ENCODE measurements around the gene LPP. TPM values are rescaled to one million over a fixed set of nuclear protein-coding genes. Genes with fewer than 3 reads are reported as not detected.

The LPP gene
- total and polyA plus RNA-seq, 2 of the 4 experiments (the other 2 are of a cell fraction): 16.0 to 130 TPM

DNA sequence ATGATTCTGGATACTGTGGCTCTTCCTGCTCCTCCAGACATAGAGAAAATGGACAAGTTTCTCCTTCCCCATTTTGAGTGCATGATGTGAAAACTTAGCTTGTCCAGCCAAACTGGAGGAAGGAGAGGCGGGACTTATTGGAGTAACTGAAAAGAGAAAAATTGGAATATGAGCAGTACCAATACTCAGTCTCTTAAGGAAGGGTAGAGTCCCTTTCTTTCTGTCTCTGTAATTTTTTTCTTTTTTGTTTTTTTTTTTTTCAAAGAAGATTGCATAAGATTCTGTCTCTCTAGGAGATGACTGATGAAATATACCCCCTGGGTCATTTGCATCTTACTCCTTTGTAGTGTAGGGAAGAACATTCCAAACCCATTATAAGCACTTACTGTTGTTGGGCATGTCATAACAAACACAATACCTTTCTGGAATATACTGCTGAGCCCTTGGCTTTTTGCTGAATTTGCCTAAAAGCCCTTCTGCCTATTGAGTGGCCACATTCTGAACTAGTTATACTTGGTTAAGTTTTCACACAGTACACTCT, 519.8 kb downstream of the LPP start:
- peak; percentile 72 for DNase-seq
- Histone ChIP-seq H3K14ac (replicated peaks; ENCODE audit: low read depth, low read length) (0 out of 2 replicates have a peak overlapping the region, but pooled peaks have one; percentile 10), H2BK5ac (ENCODE audit: low read depth, low read length, poor library complexity, severe bottlenecking) (no peak overlapping the region), H2AK5ac (ENCODE audit: low read depth, low read length) (no peak overlapping the region), H3K27me3 (ENCODE audit: control insufficient read depth, insufficient read depth, low read length) (no peaks in the 10 kb centered on the region), H3K56ac (ENCODE audit: extremely low read depth, insufficient read depth, low read length) (no peak overlapping the region), H3K4ac (ENCODE audit: low read depth, low read length) (no peak overlapping the region), H3K36me3 (ENCODE audit: control insufficient read depth, insufficient read depth, low read length) (peaks cover 2% of the 10 kb centered on the region; the same call in 1 of the 2 replicates), H3K9ac (ENCODE audit: low read depth, low read length) (no peak overlapping the region), H3K4me3 (ENCODE audit: insufficient read depth, low read depth, low read length) (no peak overlapping the region), H3K18ac (ENCODE audit: low read depth, low read length) (no peak overlapping the region), H3K23ac (ENCODE audit: low read depth, low read length) (no peak overlapping the region), H2BK20ac (ENCODE audit: low read depth, low read length) (no peak overlapping the region), H3K79me1 (ENCODE audit: low read depth in 1 of 2, low read length in 2 of 2) (peaks cover 24 to 66% of the 10 kb centered on the region in 2 experiments), H3K9me3 (ENCODE audit: control insufficient read depth, insufficient read depth, low read length) (no peaks in the 10 kb centered on the region), H2BK15ac (ENCODE audit: low read depth, low read length) (no peak overlapping the region), H3K9me1 (ENCODE audit: insufficient read depth, low read length) (0 out of 2 replicates have a peak, but pooled peaks cover 5% of the 10 kb centered on the region), H4K20me1 (ENCODE audit: insufficient read depth, low read length) (peaks cover 9% of the 10 kb centered on the region; the same call in 1 of the 2 replicates), H3K27ac (ENCODE audit: insufficient read depth, low read length) (no peak overlapping the region), H4K8ac (ENCODE audit: low read depth in 2 of 2, low read length in 2 of 2) (no peak overlapping the region), H4K91ac (ENCODE audit: insufficient read depth, low read depth, low read length) (no peak overlapping the region), H2BK120ac (ENCODE audit: low read depth, low read length) (no peak overlapping the region), H2AFZ (replicated peaks; ENCODE audit: low read length, poor library complexity) (no peak overlapping the region), H3K4me2 (ENCODE audit: low read depth, low read length) (peak overlapping the region; percentile 27; the same call in 1 of the 2 replicates), H3K4me1 (ENCODE audit: control insufficient read depth, insufficient read depth, low read length) (peaks cover 7% of the 10 kb centered on the region; the same call in 1 of the 2 replicates), H4K5ac (ENCODE audit: low read depth, low read length) (peak overlapping the region; percentile 38; the same call in 1 of the 2 replicates), H2AK9ac (replicated peaks; ENCODE audit: low read depth, low read length, poor library complexity) (no peak overlapping the region)
- ATAC-seq (ENCODE audit: low read depth): peak; percentile 66
- POLR2A ChIA-PET (ENCODE audit: unreplicated experiment): no interaction called here
- CTCF ChIA-PET: interaction anchor here (0.6 to 1.4 kb wide), 3 partner anchors 15 to 109 kb away, joined by 3 to 9 read pairs (median 4); no protein-coding TSS in a partner anchor
- intact Hi-C loops (cut with micrococcal nuclease): no loop called here
- no CpG with 5 or more reads among the region's 1 CpG for WGBS, 2 experiments (ENCODE audit: extremely low coverage in 2 of 2, insufficient read length in 1 of 2)
- in situ Hi-C loops (cut with MboI; ENCODE audit: low sequenced_read_pairs): no loop called here
- dilution Hi-C loops (cut with HindIII; ENCODE audit: low sequenced_read_pairs, unreplicated experiment): no loop called here
- TF ChIP-seq CHD1 (IDR thresholded peaks at IDR 0.05; ENCODE audit: low read depth, low read length): no peak
- no peak for TF ChIP-seq MAZ (IDR thresholded peaks at IDR 0.05; ENCODE audit: borderline replicate concordance, low read depth, low read length)
- TF ChIP-seq MXI1 (IDR thresholded peaks at IDR 0.05; ENCODE audit: borderline replicate concordance, low read depth, low read length): no peak
- no peak for TF ChIP-seq BHLHE40 (IDR thresholded peaks at IDR 0.05; ENCODE audit: low read depth, low read length)
- TF ChIP-seq NFE2L2 (IDR thresholded peaks at IDR 0.05; ENCODE audit: low read depth, low read length): no peak
- TF ChIP-seq MAFK (IDR thresholded peaks at IDR 0.05; ENCODE audit: low read depth, low read length): peak; percentile 59
- TF ChIP-seq, protein P1, sequence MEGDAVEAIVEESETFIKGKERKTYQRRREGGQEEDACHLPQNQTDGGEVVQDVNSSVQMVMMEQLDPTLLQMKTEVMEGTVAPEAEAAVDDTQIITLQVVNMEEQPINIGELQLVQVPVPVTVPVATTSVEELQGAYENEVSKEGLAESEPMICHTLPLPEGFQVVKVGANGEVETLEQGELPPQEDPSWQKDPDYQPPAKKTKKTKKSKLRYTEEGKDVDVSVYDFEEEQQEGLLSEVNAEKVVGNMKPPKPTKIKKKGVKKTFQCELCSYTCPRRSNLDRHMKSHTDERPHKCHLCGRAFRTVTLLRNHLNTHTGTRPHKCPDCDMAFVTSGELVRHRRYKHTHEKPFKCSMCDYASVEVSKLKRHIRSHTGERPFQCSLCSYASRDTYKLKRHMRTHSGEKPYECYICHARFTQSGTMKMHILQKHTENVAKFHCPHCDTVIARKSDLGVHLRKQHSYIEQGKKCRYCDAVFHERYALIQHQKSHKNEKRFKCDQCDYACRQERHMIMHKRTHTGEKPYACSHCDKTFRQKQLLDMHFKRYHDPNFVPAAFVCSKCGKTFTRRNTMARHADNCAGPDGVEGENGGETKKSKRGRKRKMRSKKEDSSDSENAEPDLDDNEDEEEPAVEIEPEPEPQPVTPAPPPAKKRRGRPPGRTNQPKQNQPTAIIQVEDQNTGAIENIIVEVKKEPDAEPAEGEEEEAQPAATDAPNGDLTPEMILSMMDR (conservative IDR thresholded peaks at IDR 0.05; ENCODE audit: low read depth, low read length): no peak
- no peak for TF ChIP-seq SMC3 (IDR thresholded peaks at IDR 0.05; ENCODE audit: low read depth, low read length)
- no peak for TF ChIP-seq POLR2A (IDR thresholded peaks at IDR 0.05; ENCODE audit: low read depth, low read length)
- TF ChIP-seq RAD21 (IDR thresholded peaks at IDR 0.05; ENCODE audit: low read length): no peak
- TF ChIP-seq, protein P2, sequence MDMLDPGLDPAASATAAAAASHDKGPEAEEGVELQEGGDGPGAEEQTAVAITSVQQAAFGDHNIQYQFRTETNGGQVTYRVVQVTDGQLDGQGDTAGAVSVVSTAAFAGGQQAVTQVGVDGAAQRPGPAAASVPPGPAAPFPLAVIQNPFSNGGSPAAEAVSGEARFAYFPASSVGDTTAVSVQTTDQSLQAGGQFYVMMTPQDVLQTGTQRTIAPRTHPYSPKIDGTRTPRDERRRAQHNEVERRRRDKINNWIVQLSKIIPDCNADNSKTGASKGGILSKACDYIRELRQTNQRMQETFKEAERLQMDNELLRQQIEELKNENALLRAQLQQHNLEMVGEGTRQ (IDR thresholded peaks at IDR 0.05; ENCODE audit: low read depth, low read length): no peak
- TF ChIP-seq RCOR1 (IDR thresholded peaks at IDR 0.05; ENCODE audit: insufficient replicate concordance, low read length): no peak
- TF ChIP-seq, protein P3, sequence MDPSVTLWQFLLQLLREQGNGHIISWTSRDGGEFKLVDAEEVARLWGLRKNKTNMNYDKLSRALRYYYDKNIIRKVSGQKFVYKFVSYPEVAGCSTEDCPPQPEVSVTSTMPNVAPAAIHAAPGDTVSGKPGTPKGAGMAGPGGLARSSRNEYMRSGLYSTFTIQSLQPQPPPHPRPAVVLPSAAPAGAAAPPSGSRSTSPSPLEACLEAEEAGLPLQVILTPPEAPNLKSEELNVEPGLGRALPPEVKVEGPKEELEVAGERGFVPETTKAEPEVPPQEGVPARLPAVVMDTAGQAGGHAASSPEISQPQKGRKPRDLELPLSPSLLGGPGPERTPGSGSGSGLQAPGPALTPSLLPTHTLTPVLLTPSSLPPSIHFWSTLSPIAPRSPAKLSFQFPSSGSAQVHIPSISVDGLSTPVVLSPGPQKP (IDR thresholded peaks at IDR 0.05; ENCODE audit: borderline replicate concordance, low read depth, low read length): no peak
- no peak for TF ChIP-seq FOS (IDR thresholded peaks at IDR 0.05; ENCODE audit: low read depth, low read length)
- TF ChIP-seq CEBPB (IDR thresholded peaks at IDR 0.05; ENCODE audit: low read depth, low read length): peak; percentile 90
- TF ChIP-seq RFX5 (IDR thresholded peaks at IDR 0.05; ENCODE audit: low read depth, low read length): no peak
- no TSS peak for BruUV-seq (replicated peaks)
